Hematopoietic multipotent progenitor cell treated with erythropoietin and hydrocortisone succinate and interleukin-3 and kit ligand, for 6 days (in vitro differentiated cells): Measurements from ENCODE around the gene KASH5.

Source experiments
- DNase-seq: peaks from one replicate; pipeline ENCODE4 v3.0.0-alpha.2; 2015

KASH5 gene, protein sequence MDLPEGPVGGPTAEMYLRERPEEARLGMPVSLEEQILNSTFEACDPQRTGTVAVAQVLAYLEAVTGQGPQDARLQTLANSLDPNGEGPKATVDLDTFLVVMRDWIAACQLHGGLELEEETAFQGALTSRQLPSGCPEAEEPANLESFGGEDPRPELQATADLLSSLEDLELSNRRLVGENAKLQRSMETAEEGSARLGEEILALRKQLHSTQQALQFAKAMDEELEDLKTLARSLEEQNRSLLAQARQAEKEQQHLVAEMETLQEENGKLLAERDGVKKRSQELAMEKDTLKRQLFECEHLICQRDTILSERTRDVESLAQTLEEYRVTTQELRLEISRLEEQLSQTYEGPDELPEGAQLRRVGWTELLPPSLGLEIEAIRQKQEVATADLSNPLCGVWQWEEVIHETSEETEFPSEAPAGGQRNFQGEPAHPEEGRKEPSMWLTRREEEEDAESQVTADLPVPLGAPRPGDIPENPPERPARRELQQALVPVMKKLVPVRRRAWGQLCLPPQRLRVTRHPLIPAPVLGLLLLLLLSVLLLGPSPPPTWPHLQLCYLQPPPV

DNA sequence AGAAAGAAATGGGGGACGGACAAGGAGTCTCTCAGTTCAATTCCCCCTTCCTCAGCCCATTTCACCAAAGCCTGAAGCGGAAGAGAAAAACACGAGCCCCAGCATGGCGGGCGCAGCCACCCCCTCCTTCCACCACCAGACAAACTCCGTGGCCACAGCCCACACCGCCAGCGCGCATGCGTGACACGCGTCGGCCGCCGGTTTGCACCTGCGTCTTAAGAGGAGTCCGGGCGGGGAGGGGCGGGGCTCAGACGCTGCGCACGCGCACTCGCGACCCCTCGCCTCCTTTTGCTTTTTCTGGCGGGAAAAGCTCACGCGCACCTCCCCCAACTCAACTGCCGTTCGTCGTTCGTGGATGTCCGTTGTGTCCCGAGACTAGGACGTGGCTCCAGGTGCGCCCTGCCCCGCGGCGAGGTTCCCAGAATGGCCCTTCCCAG is at the start of gene KASH5:
Gene KASH5 (plus strand): TSS at position 314 of the 437 bp plus-strand sequence. CDS start 2,635 bp downstream, outside the sequence.
- peak; percentile 84 for DNase-seq

DNA sequence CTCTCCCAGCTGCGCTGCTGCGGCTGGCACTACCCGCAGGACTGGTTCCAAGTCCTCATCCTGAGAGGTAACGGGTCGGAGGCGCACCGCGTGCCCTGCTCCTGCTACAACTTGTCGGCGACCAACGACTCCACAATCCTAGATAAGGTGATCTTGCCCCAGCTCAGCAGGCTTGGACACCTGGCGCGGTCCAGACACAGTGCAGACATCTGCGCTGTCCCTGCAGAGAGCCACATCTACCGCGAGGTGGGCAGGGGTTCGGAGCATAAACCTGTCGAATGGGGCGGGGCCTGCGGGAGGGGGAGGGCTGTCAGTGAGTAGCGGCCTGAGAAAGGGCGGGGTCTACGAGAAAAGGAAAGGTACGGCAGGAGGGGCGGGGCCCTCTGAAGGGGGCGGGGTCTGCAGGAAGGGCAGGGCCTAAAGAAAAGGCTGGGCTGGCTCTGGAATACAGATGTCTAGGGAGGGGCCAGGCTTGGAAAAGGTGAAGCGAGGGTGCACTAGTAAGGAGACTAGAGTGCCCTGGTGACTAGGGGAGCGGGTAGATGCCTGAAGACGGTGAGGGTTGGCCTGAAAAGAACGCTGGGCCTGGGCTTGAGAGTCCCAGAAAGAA is 49.3 kb upstream of the KASH5 start:
- DNase-seq = peak; percentile 38

DNA sequence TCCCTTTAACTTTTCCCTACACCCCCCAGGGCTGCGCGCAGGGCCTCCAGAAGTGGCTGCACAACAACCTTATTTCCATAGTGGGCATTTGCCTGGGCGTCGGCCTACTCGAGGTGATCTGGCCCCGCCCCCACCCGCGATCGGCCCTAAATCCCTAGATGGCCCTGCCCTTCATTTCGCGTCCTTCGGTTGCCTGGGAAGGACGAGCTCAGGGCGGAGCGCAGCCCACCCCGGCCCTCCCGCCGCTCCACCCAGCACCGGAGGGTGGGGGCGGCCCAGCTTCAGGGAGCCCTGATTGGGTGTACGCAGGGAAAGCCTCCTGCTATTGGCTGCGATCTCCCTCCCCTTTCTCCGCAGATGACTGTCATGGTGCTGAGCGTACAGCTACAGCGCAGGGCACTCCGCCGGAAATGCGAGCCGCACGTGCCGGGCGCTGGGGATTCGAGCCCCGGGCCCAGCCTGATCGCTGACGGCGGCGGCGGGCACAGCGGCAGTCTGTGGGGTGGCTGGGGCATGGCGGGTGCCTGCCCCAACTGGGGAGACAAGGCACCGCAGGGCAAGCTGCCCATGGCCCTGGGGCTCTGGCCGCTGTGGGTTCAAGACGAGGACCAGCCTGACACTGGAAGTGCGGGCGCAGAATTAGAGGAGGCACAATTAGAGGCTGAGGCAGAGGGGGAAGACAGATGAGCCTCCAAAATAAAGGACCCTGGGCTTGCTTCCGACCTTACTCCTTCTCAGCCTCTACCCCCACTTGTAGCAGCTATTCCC is 48.6 kb upstream of the KASH5 start:
- DNase-seq = no peak

DNA sequence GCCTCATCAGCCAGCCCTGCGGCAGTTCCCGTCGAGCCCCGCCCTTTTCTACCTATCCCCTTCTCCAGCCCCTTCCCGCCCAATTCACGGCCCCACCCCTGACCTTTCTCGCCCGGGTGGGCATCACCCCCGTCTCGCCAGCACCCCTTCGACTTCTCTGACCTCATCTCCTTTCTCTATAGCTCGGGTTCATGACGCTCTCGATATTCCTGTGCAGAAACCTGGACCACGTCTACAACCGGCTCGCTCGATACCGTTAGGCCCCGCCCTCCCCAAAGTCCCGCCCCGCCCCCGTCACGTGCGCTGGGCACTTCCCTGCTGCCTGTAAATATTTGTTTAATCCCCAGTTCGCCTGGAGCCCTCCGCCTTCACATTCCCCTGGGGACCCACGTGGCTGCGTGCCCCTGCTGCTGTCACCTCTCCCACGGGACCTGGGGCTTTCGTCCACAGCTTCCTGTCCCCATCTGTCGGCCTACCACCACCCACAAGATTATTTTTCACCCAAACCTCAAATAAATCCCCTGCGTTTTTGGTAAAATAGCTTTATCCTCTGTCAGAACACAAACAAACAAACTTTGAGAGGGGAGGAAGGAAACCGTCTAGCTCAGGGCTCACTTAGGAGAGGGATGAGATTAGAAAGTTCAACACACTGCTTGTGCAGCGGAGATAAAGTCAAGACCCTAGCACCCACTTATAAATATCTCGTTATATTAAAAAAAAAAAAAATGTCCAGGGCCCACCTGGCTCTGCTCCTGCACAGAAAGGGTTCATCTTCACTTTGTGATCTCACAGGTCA is 47.8 kb upstream of the KASH5 start:
- no peak for DNase-seq

DNA sequence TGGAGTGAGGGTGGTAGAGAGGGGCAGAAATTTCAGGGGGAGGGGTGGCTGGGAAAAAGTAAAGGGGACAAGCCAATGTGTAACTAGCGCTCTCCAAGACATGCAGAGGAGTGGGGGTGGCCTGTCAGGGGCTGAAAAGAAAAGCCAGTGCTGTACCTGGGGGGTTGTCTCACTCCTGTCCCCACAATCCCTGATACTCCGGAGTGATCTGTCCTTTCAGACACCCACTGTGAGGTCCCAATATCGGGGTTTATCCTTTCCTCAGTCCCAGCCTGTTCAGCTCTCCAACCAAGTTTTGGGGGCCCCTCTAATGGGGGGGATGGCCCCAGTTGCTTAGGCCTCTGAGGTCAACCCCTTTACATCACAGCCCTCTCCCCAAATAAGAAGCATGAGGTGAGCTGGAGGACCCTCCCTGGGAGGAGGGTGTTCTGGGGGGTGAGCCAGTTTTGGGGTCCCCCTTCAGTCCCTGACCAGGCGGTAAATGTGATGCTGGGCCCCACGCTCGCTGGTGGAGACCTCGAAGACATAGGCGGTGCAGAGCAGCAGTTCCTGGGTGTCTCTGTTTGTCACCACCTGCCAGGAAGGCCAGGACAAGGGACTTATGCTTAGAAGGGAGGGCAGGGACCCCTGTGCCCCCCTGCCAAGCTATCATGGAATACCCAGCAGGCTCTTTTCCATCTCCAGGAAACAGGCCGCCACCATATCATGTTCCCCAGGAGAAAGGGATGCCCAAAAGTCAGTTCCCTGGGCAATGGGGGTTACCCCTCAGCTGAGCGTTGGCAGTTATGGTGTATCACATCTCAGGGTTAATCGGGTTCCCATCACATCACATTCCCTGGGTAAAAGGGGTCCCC is 47.0 kb upstream of the KASH5 start:
- DNase-seq = no peak

DNA sequence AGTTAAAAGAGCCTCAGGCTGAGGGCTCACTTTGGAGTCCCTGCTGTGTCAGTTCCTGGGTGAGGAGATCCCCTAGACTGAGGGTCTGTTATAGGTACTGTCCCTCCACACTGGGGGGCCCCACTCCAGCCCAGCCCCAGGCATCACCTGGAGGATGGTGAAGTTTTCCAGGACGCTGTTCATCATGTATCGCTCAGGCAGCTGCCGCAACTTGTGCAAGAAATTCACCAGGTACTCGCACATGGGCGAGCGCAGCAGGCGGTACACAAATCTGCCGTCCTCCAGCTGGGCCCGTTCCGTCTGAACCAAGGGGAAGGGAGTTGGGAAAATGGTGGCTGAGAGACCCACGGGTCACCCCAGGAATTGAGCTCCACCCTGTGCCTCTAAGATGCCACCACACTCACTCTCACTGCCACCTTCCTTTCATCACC is 45.7 kb upstream of the KASH5 start:
- DNase-seq = no peak

DNA sequence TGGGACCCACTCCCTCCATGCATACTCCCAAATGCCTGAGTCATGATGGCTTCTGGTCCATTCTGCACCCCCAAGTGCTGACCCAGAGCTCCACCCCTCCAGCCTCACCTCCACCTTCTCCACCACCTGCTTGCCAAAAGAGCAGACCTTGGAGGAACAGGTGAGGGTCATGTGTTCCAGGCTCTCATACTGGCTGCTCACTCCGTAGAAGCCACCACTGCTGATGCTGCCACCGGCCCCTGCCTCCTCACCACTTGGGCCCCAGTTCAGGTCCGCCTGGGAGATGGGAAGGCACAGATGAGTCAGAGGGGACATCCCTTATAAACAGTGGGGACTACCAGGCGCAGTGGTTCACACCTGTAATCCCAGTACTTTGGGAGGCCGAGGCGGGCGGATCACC is 44.9 kb upstream of the KASH5 start:
- DNase-seq = no peak

DNA sequence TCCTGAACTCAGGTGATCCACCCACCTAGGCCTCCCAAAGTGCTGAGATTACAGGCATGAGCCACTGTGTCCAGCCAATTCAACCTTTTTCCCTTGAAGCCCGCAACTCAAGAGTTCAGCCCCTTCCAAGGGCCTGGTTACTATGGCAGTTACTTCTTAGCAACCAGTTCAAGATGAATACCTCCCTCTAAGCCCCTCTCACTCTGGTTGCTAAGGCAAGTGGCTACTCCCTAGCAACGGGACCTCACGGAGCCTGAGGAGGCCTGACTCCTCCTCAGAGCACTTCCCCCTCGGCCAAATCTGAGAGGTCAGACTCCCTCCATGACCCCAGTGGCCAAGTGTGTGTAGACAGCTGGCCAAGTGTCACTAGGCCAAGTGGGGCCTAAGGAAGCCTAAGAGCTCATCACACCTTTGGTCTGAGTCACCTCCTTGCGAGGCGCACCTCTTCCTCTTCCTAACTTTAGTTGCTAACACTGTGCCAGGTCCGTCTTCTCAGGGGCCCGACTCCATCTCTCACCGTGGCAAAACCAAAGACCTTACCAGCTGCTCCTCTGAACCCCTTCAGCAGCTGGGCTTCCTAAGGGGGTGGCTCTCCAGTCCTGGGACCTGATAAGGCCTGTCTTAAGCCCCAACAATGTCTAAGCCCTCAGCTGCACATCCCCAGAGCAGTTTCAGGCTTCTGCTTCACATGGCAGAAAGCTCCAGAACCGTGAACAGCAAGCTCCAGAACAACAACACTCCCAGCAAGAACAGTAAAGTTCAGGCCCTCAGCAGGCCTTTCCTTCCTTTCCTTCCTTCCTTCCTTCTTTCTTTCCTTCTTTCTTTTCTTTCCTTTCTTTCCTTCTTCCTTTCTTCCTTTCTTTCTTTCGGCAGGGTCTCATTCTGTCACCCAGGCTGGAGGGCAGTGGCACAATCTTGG is 43.3 kb upstream of the KASH5 start:
- DNase-seq = no peak

DNA sequence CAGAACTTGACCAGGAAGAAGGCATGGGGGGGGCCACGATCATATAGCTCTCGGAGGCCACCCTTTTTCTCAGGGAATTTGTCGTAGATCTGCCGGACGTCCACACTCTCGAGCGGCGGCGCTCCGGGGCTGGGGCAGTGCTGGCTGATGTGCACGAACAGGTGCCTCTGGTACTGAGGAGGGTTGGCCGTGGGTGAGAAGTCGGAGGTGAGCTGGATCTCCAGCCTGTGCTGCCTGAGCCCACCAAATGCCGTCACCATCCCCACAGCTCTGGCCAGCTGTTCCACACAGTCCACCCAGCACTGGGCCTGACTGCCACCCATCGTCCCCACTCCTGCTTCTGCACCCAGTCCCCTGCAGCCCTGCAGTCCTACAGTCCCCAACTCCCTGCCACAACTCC is 40.9 kb upstream of the KASH5 start:
- DNase-seq = no peak

DNA sequence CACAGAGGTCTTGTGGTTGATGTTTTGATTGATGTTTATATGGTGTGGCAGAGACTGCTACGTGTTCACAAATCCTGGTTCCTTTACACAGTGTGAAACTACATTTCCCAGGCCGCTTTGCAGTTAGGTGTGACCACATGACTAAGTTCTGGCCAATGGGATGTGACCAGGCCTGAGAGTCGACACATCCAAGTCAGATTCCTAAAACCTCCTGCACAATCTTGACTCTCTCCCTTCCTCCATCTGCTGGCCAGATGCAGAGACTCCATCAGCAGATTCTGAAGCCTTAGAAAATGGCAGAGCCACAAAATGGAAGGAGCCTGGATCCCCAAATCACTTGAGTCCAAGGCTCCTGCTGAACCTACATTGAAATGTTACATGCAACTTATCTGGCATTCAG is 40.2 kb upstream of the KASH5 start:
- peak; percentile 58 for DNase-seq

DNA sequence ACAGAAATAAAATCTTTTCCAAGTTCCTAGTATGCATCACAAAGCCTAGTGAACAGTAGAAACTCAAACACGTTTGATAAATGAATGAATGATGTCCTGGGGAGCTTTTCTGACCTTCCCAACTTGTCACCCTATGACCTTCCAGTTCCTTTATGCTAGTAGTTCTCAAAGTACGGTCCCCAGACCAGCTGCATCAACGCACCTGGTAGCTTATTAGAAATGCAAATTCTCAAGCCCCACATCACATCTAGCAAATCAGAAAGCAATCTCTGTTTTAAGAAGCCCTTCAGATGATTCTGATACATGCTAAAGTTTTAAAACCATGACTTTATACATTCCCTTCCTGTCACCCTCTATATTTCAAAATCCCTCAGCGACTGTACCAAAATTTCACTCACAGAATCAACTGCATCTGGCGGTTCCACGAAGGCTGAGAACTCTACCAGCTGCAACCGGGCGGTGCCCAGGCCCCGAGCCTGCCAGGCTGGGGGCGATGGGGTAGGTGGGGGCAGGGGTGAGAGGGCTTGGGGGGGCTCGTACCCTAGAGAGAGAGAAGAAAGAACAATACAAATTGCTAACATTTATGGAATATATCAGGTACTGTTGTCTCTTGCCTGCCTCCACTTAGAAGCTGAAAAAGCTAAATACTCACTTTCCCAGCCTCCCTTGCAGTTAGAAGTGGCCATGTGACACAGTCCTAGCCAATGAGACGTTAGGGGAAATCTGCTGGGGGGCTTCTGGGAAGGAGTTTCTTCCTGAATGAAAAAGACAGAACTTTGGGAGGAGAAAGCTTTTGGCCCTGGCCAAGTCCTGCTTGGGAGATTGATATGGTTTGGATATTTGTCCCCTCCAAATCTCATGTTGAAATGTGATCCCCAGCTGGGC is 39.5 kb upstream of the KASH5 start:
- no peak for DNase-seq

DNA sequence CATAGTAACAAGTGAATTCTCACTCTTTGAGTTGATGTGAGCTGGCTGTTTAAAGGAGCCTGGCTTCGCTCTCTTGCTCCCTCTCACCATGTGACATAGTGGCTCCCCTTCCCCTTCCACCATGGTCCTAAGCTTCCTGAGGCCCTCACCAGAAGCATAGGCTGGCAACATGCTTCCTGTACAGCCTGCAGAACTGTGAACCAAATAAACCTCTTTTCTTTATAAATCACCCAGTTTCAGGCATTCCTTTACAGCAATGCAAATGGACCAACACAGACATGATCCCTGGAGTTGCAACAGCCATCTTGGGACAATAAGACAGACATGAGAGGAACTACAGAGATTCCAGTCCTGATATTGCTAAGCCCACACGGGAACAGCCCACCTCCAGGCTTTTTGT is 38.5 kb upstream of the KASH5 start:
- DNase-seq = no peak

DNA sequence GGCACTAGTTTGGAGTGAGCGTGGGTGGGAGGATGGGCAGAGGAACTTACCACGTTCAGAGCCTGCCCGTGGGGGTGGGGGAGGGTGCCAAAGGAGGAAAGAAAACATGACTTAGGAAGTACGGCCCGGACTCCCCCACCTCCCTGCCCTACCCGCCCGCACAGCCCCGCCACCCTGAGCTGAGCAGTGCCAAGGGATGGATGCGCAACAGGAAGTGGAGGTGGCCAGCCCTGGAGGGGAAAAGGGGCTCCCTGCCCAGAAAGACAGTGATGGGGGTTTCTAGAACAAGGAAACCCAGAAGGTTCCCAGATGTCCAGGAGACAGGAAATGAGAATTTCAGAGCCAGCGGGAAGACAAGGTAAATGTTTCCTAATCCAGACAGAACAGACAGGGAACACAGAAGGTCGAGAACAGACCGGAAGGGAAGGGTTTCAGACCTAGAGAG is 32.1 kb upstream of the KASH5 start:
- DNase-seq = no peak

DNA sequence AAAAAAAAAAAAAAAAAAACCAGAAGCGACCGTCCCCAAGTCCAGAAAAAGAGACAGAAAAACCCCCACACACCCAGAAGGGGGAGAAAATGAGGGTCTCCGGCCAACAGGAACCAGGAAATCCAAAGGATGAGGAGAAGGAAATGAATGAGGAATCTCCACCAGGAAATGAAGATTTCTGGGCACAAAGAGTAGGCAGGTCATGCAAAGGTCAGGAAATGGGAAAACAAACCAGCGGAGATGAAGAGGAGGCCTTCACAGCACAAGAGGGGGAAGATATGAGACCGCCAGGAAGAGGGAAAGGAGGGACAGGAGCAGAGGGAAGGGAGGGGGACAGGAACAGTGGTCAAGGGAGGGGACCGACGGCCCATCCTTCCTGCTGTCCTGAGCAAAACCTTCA is 31.7 kb upstream of the KASH5 start:
- DNase-seq = no peak

DNA sequence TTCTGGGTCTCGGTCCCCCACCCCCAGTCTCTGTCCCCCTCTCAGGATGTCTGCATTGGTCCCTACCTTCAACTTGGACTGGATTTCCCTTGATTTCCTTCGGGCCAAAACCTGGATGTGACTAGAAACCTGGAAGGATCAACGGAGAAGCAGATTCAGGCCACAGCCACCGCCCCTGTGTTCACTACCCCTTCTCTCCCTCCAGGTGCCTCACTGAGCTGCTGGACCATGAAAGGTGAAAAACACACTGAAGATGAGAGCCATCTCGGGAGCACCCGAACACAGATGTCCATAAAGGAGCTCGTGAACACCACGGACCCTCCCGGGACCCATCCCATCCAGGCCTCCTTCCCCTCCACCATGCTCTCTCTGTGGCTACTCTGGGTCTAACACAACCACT is 30.9 kb upstream of the KASH5 start:
- no peak for DNase-seq

DNA sequence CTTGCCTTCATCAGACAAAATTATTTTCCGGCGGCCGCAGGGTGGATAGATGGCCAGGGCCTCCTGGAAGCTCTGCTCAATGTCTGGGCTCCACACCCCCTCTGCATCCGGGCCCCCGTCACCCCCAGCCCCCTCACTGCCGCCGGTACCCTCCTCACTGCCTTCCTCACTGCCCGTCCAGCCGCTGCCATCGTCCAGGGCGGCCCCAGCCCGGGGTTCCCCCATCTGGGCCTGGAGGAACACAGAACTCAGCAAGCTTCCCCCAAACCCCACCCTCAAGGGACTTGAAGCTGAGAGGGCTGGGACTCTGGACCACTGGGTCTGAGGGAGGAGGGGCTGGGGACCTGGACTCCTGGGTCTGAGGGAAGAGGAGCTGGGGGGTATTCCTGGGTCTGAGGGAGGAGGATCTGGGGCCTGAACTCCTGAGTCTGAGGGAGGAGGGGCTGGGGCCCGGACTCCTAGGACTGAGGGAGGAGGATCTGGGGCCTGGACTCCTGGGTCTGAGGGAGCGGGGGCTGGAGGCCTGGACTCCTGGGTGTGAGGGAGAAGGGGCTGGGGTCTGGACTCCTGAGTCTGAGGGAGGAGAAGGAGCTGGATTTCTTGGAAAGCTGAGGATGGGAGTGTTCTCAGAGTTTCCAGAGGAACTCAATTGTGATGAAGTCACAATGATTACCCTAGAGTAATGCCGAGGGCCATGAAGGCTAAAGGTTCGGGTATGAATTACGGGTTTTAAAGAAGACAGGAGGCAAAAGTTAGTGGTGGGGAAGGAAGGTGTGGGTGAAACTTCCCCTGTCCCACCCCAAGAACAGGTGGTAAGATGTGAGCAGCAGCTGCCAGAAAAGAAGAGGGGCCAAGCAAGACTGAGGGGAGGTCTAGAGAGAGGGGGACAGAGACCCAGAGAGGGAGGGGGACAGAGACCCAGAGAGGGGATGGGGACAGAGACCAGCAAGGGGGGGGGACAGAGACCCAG is 27.9 kb upstream of the KASH5 start:
- no peak for DNase-seq

DNA sequence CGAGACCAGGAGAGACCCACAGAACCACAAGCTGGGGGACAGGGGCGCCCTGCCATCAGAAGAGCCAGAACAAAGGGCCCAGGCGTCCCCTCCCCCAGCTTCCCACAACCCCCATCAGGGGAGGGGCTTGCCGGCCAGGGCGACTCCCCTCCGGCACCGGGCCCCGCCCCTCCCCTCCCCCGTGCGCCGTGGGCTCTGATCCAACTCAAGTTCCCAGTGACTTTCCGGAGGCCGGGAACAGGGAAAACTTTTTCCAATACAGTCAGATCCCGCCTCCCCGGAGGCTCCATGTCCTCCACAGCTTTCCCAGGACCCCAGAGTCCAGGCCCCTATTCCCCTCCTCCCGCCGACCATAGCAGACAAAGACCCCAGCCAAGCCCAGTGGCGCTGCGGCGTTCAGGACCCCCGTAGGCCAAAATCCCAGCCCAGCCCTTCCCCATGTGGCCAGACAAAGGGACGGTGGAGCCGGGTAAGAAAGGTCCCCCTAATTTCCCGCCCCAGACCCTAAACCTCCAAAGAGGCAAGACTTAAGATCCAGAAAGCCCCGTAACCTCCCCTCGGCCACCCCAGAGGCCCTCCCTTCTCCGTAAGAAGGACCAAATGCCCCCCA is 26.5 kb upstream of the KASH5 start:
- DNase-seq = no peak
